NB4 (cell line): ENCODE measurements around the gene CPN2.

Source experiments
- DNase-seq: peaks from one replicate; pipeline ENCODE4 v3.0.0; 2010; ENCODE audit warnings: low read depth
- H3K4me3 ChIP-seq: one replicate; pipeline ENCODE4 v1.5.1; 2011; ENCODE audit warnings: mild to moderate bottlenecking, low read depth, low read length, moderate library complexity
- MYC ChIP-seq: IDR thresholded peaks from 2 replicates; pipeline ENCODE4 v1.6.1; 2011; ENCODE audit warnings: low read depth, low read length
- POLR2A ChIP-seq: IDR thresholded peaks from 2 replicates; pipeline ENCODE4 v1.6.1; 2011; ENCODE audit warnings: mild to moderate bottlenecking; ENCODE audit not compliant: insufficient read length; ENCODE audit errors: extremely low read depth
- TF ChIP-seq, protein P1 (sequence below): IDR thresholded peaks from one replicate; pipeline ENCODE4 v1.5.1; 2012; ENCODE audit warnings: low read depth, low read length
- TF ChIP-seq, protein P2 (sequence below): IDR thresholded peaks from 2 replicates; pipeline ENCODE4 v1.6.1; 2011; ENCODE audit warnings: low read depth, low read length

The CPN2 gene

DNA sequence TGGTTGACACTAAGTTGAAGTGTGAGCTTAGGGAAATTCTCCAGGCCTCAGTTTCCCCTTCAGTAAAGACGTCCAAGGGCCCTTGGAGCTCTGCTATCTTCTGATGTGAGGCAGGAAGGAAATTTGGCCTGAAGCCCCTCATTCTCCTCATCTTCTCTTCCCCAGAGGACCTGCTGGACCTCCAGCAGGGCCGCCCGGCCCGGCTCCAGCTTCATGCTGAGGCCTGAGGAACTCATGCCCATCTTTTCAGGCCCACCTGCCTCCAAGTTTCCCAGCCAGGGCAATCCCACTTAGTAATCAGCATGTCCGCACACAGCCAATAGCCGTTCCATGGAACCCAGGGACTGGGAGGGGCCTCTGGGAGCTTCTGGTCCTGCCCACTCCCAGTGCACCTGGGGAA lies 14.4 kb upstream of the CPN2 start:
- TF ChIP-seq, protein P1, sequence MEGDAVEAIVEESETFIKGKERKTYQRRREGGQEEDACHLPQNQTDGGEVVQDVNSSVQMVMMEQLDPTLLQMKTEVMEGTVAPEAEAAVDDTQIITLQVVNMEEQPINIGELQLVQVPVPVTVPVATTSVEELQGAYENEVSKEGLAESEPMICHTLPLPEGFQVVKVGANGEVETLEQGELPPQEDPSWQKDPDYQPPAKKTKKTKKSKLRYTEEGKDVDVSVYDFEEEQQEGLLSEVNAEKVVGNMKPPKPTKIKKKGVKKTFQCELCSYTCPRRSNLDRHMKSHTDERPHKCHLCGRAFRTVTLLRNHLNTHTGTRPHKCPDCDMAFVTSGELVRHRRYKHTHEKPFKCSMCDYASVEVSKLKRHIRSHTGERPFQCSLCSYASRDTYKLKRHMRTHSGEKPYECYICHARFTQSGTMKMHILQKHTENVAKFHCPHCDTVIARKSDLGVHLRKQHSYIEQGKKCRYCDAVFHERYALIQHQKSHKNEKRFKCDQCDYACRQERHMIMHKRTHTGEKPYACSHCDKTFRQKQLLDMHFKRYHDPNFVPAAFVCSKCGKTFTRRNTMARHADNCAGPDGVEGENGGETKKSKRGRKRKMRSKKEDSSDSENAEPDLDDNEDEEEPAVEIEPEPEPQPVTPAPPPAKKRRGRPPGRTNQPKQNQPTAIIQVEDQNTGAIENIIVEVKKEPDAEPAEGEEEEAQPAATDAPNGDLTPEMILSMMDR, result no peak
- TF ChIP-seq POLR2A (no peak), MYC (no peak)
- TF ChIP-seq, protein P2, sequence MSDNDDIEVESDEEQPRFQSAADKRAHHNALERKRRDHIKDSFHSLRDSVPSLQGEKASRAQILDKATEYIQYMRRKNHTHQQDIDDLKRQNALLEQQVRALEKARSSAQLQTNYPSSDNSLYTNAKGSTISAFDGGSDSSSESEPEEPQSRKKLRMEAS, result no peak
- no peak for DNase-seq
- H3K4me3 ChIP-seq, result no peak overlapping the region

DNA sequence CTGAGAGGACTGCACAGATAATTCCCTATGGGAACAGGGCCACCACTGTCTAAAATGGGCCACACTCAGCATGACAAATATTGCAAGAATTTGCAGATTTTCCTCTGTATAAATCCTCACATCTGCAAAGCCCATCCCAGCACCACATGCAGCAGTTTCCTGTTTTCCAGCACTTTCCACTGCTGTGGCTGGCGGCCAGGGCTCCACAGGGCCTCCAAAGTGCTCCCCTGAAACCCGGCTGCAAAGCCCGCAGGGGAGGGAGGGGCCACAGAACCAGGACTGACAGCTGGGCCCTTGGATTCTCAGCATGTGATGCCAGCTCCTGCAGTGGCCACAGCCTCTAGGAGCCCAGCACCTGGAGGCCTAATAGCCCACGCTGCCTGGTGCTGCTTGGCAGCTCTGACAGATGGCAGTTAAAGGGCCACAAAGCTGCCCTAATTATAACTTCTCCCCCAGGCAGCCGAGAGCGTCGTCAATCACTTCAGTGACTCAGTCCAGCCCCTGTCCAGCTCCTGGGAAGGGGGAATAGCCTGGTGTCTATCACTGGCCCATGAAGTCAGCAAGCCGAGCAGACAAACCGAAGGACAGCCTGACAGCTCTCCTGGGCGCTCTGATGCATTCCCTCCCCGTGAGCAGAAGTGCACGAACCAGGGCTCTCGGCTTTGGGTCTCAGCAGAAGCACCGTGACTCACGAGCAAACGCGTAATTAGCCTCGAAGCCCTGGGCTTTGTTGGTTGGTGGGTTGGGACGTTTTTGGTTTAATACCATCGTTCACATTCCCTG lies 13.7 kb upstream of the CPN2 start:
- TF ChIP-seq, protein P2, result no peak
- no peak for TF ChIP-seq POLR2A
- no peak for TF ChIP-seq MYC
- TF ChIP-seq, protein P1, result no peak
- H3K4me3 ChIP-seq, result no peak overlapping the region
- no peak for DNase-seq

DNA sequence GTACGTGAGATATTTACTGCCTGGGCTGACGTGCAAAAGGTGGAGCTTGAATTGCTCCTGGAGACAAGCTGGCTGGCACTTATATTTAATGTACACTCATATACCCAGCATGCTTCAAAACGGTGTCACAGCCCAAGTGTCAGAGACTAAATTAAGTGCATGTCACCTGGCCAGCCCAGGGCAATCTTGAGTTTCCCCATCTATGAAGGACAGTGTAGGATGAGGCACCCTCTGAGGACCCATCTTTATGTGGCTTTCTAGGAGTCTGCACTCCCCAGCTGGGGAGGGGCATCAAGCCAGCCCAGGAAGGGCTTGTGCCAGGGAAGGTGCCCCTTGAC lies 13.2 kb upstream of the CPN2 start:
- DNase-seq, result no peak
- TF ChIP-seq POLR2A, result no peak
- TF ChIP-seq, protein P1, result no peak
- no peak for TF ChIP-seq MYC
- TF ChIP-seq, protein P2, result no peak
- no peak overlapping the region for H3K4me3 ChIP-seq

DNA sequence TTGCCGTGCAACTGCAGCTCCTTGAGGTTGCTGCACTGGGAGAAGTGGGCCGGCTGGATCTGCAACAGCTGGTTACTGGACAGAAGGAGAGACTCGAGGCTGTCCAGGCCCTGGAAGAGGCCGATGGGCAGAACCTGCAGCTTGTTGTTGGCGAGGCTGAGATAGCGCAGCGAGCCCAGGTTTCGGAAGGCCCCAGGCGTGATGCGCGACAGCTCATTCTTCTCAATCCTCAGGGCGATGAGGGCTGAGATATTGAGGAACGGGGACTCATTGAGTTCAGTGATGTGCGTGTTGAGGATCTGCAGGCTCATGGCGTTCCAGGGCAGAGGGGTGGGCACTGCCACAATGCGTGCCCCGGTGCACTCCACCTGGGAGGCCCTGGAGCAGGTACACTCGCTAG lies 9.4 kb upstream of the CPN2 start:
- no peak overlapping the region for H3K4me3 ChIP-seq
- DNase-seq, result no peak
- TF ChIP-seq, protein P1, result no peak
- no peak for TF ChIP-seq POLR2A
- TF ChIP-seq MYC, result no peak
- TF ChIP-seq, protein P2, result no peak

DNA sequence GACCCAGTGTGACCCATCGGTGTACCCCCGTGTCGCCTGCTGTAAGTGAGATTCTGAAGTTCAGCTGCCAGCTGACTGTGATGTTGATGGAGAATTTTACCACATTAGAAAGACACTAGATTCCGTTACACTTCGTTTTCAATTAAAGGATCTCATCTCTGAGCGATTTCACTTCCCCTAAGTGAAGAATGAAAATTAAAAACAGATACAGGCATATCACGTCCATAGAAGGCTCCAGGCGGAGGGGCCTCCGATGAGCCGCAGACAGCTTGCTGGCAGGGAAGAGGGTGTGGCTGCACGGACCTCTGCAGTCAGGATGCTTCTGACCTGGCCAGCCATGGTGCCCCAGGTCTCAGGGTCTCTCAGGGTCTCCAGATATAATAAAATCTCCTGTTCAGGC lies 6.6 kb upstream of the CPN2 start:
- TF ChIP-seq, protein P1, result no peak
- TF ChIP-seq, protein P2, result no peak
- no peak for TF ChIP-seq MYC
- DNase-seq, result no peak
- H3K4me3 ChIP-seq, result no peak overlapping the region

DNA sequence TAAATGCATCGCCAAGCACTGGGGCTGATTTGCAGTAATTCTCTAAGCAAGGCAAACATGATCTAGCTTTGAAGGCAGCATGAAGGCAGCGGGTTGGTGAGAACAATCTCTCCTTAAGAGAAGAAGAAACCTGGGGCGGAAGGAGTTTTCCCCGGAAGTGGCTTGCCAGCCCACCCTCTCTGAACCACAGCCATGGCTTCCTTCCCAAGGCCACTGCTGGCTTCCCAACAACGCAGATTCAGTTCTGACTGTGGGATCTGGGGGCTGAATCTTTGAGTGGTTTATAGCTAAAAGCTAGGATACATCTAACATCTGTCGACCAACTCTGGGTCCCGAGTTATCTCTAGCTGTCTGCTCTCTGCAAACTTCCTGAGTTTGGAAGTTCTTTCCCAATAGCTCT lies 4.3 kb upstream of the CPN2 start:
- TF ChIP-seq, protein P2, result no peak
- TF ChIP-seq POLR2A (no peak), MYC (no peak)
- no peak overlapping the region for H3K4me3 ChIP-seq
- DNase-seq, result no peak
